Skeletal muscle tissue (tissue), 4 donors: Measurements from ENCODE around the gene PTPRN2. TPM values are rescaled to one million over a fixed set of nuclear protein-coding genes. Genes with fewer than 3 reads are reported as not detected.

Experiments used
- H3K27ac ChIP-seq: one replicate; pipeline ENCODE4 v1.7.0; 2013; ENCODE audit warnings: mild to moderate bottlenecking, low read depth, low read length, inconsistent platforms
- H3K27me3 ChIP-seq, 3 donors: one replicate each; pipeline ENCODE4 v1.7.0; 2013; ENCODE audit warnings: low read length in 3 of 3; ENCODE audit not compliant: control insufficient read depth in 3 of 3, insufficient read depth in 3 of 3
- H3K36me3 ChIP-seq, 3 donors: one replicate each; pipeline ENCODE4 v1.7.0; 2013; ENCODE audit warnings: low read length in 3 of 3; ENCODE audit not compliant: control insufficient read depth in 3 of 3, insufficient read depth in 3 of 3
- H3K4me1 ChIP-seq, 3 donors: one replicate each; pipeline ENCODE4 v1.7.0; 2013; ENCODE audit warnings: low read length in 3 of 3, mild to moderate bottlenecking in 3 of 3; ENCODE audit not compliant: control insufficient read depth in 3 of 3, insufficient read depth in 3 of 3
- H3K4me3 ChIP-seq, 3 donors: one replicate each; pipeline ENCODE4 v1.7.0; 2013; ENCODE audit warnings: low read length in 3 of 3
- H3K9ac ChIP-seq, 3 donors: one replicate each; pipeline ENCODE4 v1.7.0; 2013; ENCODE audit warnings: low read length in 3 of 3, mild to moderate bottlenecking in 3 of 3, moderate library complexity in 2 of 3, low read depth in 1 of 3
- H3K9me3 ChIP-seq, 3 donors: one replicate each; pipeline ENCODE4 v1.7.0; 2013; ENCODE audit warnings: low read length in 3 of 3; ENCODE audit not compliant: control insufficient read depth in 3 of 3
- total RNA-seq: library from RNA; depleted of rRNA; stranded (reverse); fragments of >200 nt; gene quantifications from one replicate; pipeline ENCODE4 v1.2.3, GENCODE V29; 2014
- donor health status: Osteomylitis.

PTPRN2 gene
- total RNA-seq, 1 donor from 2014 or later: 1.6 TPM

DNA sequence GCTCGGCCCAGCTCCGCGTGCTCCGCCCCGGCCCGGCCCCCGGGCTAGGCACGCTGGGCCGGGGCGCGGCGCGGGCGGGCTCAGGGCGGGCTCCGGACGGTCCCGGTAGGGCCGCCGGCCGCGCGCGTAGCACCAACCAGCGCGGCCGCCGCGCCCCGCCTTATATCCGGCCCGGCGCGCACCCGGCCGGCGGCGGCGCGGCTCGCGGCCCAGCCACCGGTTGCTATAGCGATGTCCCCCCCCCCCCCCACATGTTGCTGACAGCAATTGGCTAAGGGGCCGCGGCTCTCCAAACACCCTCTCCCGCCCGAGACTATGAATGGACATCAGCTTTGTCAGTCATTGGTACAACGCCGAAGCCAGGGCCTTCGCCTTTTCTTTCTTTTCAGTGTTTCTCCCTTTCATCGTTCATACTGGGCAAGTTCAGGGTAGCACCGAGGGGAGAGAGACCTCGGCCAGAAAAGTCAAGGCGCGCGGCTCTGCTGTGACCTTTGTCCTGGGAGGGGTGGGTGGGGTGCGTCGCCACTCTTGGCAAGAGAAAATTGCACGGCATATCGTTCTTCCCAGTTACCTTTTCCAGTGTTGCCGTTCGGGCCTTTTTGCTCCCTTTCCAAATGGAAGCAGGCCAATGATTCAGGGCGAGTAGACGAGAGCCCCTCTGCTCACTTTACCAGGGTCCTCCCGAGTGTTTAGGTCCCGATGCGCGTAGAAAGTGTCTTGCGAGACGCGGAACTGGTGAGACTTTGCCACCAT lies 896.6 kb downstream of the PTPRN2 start:
- no peaks in the 10 kb centered on the region for H3K9me3 ChIP-seq
- H3K4me1 ChIP-seq: peaks cover 11 to 15% (median 12%) of the 10 kb centered on the region in 3 donors
- H3K36me3 ChIP-seq: no peaks in the 10 kb centered on the region
- H3K9ac ChIP-seq: no peak overlapping the region
- no peak overlapping the region for H3K27ac ChIP-seq
- peaks cover 45 to 67% (median 53%) of the 10 kb centered on the region in 3 donors for H3K27me3 ChIP-seq
- peak overlapping the region; percentile 52 to 66 (median 54) for H3K4me3 ChIP-seq

DNA sequence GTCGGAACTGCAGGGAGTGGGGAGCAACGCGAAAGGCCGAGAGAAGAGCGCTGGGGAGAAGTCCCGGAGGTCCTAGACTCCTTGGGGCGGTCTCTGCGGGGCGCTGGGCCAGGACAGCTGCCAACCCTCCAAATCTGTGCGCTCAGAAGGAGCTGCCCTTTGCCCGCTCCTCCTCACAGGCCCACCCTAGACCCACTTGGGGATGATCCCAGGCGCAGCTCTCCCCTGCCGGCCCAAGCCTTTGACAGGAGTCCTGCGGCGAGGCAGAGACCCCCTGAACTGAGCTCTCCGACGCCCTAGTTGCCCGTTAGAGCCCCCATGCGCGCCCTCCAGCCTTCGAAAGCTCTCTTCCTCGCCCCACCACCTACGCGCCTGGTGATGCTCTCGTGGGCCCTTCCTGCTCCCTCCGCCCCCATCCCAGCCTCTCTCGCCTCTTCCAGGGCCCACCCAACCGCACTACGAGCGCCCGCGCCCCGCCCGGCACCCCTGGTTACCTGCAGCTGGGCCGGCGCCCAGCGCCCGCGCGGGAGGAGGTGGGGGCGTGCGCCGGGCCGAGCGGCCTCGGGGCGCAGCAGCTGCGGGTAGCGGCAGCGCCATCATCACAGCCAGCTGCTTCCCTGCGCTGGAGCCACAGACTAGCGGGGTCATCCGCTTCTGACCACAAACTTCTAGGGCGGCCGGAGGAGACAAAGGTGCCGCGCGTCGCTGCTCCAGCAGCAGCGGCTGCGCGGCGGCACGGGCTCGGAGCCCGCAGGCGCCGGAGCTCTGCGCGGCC lies 897.4 kb downstream of the PTPRN2 start:
- Histone ChIP-seq H3K4me3 (peak overlapping the region in 2 of 3 donors; percentile 43 to 45), H3K36me3 (no peaks in the 10 kb centered on the region), H3K9ac (no peak overlapping the region), H3K27me3 (peaks cover 53 to 74% (median 61%) of the 10 kb centered on the region in 3 donors), H3K4me1 (peaks cover 11 to 15% (median 12%) of the 10 kb centered on the region in 3 donors), H3K27ac (no peak overlapping the region), H3K9me3 (no peaks in the 10 kb centered on the region)

DNA sequence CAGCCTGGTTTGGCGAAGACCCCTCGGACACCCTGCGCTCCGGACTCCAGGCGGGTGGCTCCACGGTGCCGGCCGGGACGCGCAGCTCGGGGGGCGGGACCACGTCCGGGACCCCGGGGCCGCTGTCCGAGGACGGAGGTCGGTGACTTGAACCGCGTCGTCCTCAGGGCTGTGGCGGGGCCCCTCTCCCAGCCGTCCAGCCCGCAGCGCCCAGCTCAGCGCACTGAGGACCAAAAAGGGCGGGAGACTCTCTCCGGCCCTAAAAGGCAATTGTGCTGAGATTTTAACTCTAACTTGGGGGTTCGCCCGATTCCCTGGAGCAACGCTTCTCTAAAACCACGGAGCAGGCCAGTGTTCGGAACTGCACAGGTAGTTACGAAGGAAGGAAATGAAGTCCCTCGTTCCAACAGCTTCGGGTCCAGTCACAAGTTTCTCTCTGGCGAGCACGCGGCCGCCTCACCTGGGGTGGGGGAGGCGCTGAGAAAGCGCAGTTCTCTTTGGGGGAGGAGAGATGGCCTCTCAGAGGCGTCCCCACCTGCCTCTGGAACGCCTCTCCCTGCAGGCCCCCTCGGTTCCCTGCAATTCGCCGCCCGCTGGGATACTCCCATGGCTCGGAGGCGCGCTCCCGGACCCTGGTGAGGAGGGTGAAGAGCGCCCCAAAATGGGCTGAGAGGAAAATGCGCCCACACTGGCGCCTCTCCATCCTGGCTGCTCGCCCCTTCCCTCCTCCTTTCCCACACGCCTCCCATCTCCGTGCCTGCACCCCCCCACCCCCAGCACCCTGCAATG lies 898.2 kb downstream of the PTPRN2 start:
- Histone ChIP-seq H3K9me3 (no peaks in the 10 kb centered on the region), H3K4me1 (peaks cover 11 to 15% (median 12%) of the 10 kb centered on the region in 3 donors), H3K9ac (no peak overlapping the region), H3K27ac (no peak overlapping the region), H3K4me3 (no peak overlapping the region), H3K36me3 (no peaks in the 10 kb centered on the region), H3K27me3 (peaks cover 55 to 81% (median 64%) of the 10 kb centered on the region in 3 donors)

DNA sequence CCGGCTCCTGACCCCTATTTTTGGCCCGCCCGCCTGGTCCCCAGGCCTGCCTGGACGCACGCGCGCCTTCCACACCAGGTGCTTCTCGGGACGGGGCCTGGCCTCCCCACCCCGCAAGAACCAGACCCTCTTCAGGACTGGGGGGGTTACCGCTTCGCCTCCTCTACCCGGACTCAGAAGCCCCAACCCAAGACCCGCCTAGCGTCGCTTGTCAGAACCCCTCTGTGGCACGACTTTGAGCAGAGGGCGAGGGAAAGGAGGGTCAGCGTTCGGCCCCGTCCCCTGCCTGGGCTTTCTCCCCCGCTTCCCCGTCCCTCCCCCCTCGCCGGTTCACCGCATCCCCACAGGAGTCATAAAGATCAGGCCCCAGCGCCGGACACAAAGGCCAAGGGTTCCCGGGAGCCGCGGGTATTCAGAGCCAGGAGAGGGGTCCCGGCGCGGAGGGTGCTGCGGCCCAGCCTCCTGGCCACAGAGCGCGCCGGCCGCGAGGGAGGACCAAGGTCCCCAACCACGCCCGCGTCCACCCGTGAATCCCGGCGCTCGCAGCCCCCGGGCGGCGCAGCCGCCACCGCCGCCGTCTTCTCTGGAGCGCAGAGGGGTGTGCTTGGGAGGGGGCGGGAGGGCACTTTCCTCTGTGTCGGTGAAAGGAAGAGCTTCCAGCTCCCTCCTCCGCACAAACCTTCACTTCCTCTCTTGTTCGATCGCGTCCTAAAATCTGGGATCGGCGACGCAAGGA lies 898.9 kb downstream of the PTPRN2 start:
- Histone ChIP-seq H3K27me3 (peaks cover 53 to 80% (median 66%) of the 10 kb centered on the region in 3 donors), H3K4me3 (no peak overlapping the region)

DNA sequence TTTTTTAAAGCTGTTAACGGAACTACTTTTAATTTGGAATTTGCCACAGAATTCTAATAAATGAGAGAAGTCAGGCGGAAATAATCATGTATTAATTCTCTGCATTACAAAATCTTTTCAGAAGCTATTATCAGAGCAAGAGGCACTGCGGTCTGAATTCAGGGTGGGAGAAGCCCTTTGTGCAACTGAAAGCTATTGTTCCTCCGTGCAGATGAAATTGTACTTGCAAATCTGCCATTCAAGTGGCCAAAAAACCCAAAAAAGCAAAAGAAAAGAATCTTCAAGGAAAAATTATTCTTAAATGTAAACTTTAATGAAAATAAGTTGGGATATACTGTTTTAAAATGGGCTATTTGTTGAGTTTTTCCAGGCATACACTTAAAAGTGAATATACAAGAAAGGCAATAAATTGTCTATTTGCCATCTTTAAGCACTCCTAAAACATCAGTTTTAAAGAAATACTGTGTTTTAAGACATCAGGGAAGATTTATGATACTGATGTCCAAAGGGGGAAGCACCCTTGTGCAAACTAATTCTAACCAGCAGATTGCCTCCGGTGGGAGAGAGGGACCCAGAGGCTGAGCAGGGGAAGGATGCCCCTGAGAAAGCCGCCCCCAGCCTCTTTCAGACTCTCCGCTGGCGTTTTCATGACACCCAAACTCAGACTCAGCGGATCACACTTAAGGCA lies 899.6 kb downstream of the PTPRN2 start:
- Histone ChIP-seq H3K27ac (no peak overlapping the region), H3K27me3 (peaks cover 59 to 80% (median 69%) of the 10 kb centered on the region in 3 donors), H3K36me3 (no peaks in the 10 kb centered on the region), H3K4me3 (no peak overlapping the region), H3K4me1 (peaks cover 11 to 15% (median 12%) of the 10 kb centered on the region in 3 donors), H3K9ac (no peak overlapping the region), H3K9me3 (no peaks in the 10 kb centered on the region)

More for the DNA sequence above, 898.9 kb downstream of the PTPRN2 start:
- peaks cover 11 to 15% (median 12%) of the 10 kb centered on the region in 3 donors for H3K4me1 ChIP-seq
- no peak overlapping the region for H3K27ac ChIP-seq
- H3K9me3 ChIP-seq: no peaks in the 10 kb centered on the region
- no peak overlapping the region for H3K9ac ChIP-seq
- no peaks in the 10 kb centered on the region for H3K36me3 ChIP-seq

DNA sequence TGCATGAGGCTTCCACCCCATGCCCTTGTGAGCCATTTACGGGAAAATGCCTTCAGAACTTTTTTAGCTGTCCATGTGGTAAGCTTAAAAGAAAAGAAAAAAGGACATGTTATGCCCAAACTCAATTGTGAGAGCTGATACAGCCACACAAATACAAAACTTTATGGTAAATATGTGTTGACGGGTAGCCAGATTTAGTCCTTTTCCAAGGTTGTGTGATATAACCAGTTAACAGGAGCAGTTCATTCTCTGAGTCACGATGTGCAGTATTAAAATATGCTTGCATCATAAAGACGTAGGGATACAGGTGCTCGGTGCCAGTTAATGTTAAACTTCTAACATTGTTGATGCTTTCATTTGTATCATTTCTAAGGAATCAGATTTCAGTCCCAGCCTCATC lies 900.5 kb downstream of the PTPRN2 start:
- Histone ChIP-seq H3K4me1 (peaks cover 11 to 13% (median 12%) of the 10 kb centered on the region in 3 donors), H3K27me3 (peaks cover 67 to 83% (median 73%) of the 10 kb centered on the region in 3 donors), H3K4me3 (no peak overlapping the region), H3K36me3 (no peaks in the 10 kb centered on the region), H3K9me3 (no peaks in the 10 kb centered on the region), H3K27ac (no peak overlapping the region), H3K9ac (no peak overlapping the region)

DNA sequence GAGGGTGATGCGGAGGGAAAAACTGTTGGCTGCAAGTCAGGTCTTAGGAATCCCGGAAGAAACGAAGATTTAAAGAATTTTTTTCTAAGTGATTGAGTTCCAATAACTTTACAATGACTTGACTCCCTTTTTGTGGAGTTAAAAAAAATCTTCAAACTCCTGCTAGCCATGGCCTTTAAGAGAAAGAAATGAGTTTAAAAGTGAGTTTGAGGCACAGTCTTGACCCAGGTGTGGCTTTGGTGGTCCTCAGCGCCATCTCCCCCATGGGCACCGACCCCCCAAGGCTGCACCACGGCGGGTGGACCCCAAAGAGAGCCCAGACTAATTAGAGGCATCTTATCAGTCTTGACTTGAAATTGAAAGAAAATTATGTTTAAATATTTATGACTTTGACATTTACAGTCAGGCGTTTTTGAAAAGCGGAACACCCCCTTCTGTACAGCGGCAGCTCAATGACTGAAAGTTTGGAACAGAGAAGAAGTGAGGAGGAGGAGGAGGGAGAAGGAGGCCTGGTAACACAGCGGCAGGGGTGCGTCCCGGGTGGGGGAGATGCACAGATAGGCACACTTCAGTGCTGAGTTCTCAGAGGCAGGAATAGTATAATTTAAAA lies 901.2 kb downstream of the PTPRN2 start:
- H3K4me1 ChIP-seq: peaks cover 8 to 10% (median 10%) of the 10 kb centered on the region in 3 donors
- H3K4me3 ChIP-seq: no peak overlapping the region

DNA sequence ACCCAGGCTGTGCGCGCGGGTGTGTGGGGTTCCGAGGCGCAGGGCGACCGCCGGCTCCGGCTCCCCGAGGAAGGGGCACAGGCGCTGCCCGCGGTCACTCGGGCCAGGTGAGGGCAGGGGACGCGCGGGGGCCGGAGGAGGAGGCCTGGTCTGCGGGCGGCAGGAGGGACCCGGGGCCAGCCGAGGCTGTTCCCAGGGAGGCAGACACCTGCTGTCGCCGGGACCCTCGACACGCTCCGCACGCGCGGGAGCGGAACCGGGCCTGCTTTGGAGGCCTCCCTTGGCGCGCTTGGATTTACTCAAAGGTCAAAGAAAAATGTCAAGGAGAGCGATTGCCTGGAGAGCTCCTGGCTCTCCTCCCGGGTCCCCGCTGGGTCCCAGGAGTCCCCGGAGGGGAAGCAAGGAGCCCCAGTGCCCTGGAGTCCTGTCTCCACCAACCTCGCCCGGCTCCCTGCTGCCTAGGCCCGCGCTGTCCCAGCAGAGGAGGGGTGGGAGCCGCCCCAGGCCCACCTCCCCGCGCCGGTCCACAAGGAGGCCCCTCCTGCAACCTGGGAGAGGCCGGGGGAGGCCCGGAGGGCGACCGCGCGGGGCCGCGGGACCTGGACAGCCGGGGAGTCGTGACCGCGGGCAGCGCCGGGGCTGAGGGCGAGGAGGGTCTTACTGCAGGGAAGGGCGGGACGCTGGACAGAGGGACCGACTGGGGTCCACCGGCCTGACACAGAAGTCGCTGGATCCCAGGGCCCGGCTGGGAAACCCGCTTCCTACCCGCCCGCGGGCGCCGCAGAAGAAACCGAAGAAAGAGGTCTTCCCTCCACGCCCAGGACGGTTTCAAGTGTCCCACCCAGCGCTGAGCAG lies 902.0 kb downstream of the PTPRN2 start:
- Histone ChIP-seq H3K36me3 (no peaks in the 10 kb centered on the region), H3K9ac (no peak overlapping the region), H3K4me3 (no peak overlapping the region), H3K4me1 (peaks cover 6 to 9% (median 8%) of the 10 kb centered on the region in 3 donors), H3K27me3 (peaks cover 69 to 85% (median 73%) of the 10 kb centered on the region in 3 donors), H3K9me3 (no peaks in the 10 kb centered on the region), H3K27ac (no peak overlapping the region)

More for the DNA sequence above, 901.2 kb downstream of the PTPRN2 start:
- no peaks in the 10 kb centered on the region for H3K36me3 ChIP-seq
- H3K9me3 ChIP-seq: no peaks in the 10 kb centered on the region
- H3K27ac ChIP-seq: no peak overlapping the region
- peaks cover 71 to 83% (median 75%) of the 10 kb centered on the region in 3 donors for H3K27me3 ChIP-seq
- H3K9ac ChIP-seq: no peak overlapping the region
